Gastroesophageal sphincter (tissue), 3 donors: ENCODE data around the gene PPP1R16B.

ENCODE experiments used
- POLR2A ChIP-seq, 2 donors: fragments of 450-650 bp; IDR thresholded peaks; one replicate each; pipeline ENCODE4 v1.6.1; 2017; ENCODE audit warnings: antibody characterized with exemption in 2 of 2, mild to moderate bottlenecking in 2 of 2, moderate library complexity in 1 of 2
- POLR2AphosphoS5 ChIP-seq: sonication (generic); formaldehyde crosslinking; IDR thresholded peaks from one replicate; pipeline ENCODE4 v1.6.1; 2017; ENCODE audit warnings: antibody characterized with exemption
- TF ChIP-seq, protein P1 (sequence below), 4 experiments: fragments of 200-600 bp in 2 of 4; fragments of 450-650 bp in 2 of 4; sonication (generic) in 1 of 4; IDR thresholded peaks; one replicate each; pipeline ENCODE4 v1.5.1; 2017 to 2019; ENCODE audit warnings: antibody characterized with exemption in 4 of 4, mild to moderate bottlenecking in 2 of 4, moderate library complexity in 2 of 4

DNA sequence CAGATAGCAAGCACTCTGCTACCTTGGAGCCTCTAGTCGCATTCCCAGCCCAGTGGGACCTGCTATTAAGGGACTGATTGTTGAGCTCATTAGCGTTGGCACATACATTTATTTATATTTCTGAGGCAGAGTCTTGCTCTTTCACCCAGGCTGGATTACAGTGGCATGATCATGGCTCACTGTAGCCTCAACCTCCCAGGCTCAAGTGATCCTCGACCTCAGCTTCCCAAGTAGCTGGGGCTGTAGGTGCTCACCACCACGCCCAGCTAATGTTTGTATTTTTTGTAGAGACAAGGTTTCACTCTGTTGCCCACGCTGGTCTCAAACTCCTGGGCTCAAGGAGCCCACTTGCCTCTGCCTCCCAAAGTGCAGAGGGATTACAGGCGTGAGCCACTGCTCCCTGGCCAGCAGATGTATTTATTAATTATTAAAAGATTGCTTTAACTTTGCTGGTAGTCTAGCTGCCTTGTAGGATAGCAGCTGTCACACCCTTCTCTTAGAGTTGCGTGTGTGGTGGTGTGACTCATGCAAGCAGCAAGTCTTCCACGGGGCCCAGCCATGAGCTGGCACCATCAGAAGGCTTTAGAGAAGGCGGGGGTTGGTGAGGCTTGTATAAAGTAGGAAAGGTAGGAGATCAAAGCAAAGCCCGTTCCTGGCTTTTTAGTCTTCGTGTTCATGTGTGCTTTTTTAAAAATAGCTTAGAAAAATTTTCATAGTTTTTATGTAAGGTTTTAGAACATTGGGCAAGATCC is 40.8 kb upstream of the PPP1R16B start:
- TF ChIP-seq POLR2AphosphoS5, result no peak
- TF ChIP-seq, protein P1, sequence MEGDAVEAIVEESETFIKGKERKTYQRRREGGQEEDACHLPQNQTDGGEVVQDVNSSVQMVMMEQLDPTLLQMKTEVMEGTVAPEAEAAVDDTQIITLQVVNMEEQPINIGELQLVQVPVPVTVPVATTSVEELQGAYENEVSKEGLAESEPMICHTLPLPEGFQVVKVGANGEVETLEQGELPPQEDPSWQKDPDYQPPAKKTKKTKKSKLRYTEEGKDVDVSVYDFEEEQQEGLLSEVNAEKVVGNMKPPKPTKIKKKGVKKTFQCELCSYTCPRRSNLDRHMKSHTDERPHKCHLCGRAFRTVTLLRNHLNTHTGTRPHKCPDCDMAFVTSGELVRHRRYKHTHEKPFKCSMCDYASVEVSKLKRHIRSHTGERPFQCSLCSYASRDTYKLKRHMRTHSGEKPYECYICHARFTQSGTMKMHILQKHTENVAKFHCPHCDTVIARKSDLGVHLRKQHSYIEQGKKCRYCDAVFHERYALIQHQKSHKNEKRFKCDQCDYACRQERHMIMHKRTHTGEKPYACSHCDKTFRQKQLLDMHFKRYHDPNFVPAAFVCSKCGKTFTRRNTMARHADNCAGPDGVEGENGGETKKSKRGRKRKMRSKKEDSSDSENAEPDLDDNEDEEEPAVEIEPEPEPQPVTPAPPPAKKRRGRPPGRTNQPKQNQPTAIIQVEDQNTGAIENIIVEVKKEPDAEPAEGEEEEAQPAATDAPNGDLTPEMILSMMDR (IDR thresholded peaks at IDR 0.05), result no peak
- TF ChIP-seq POLR2A (IDR thresholded peaks at IDR 0.05), result no peak
